A549 (cell line): Measurements from ENCODE around the gene IFT57. TPM values are rescaled to one million over a fixed set of nuclear protein-coding genes. Genes with fewer than 3 reads are reported as not detected.

ENCODE experiments used
- ATAC-seq, 2 experiments: fragments of 200-7000 bp in 1 of 2; fragments of >200 bp in 1 of 2; cut with Nextera tagmentation in 1 of 2; cut with Tn5 transposase in 1 of 2; 3 replicates each; pipeline versions ENCODE4 v1.8.0 to v1.9.1; 2018 to 2020; ENCODE audit warnings: mild to moderate bottlenecking in 1 of 2, moderate library complexity in 1 of 2
- CTCF ChIA-PET: fragments of 300-600 bp; sonication (Branson Sonifier 250); formaldehyde crosslinking; extraction: SDS; loops from one replicate; lab custom pipeline; 2021; ENCODE audit warnings: antibody characterized with exemption, inconsistent platforms; lab: Yijun Ruan, JAX
- POLR2A ChIA-PET: fragments of 350-600 bp; formaldehyde crosslinking; extraction: SDS; loops from one replicate; lab custom pipeline; 2021; ENCODE audit warnings: antibody characterized with exemption, inconsistent platforms; lab: Yijun Ruan, JAX
- DNase-seq, 2 experiments: peaks; one replicate each; pipeline versions ENCODE4 v3.0.0 to v3.0.0-alpha.2; 2011 to 2016; ENCODE audit warnings: low read depth in 1 of 2, low spot score in 1 of 2
- FAIRE-seq: peaks from 2 replicates; lab custom pipeline; 2011; peaks lifted over from hg19 to GRCh38; lab: Jason Lieb, UNC
- H3K27ac ChIP-seq, 2 experiments: fragments of >200 bp; sonication (Bioruptor Twin); formaldehyde crosslinking; 3 replicates each; pipeline ENCODE4 v1.5.1; 2016 to 2017
- H3K4me1 ChIP-seq: fragments of >200 bp; sonication (Bioruptor Twin); formaldehyde crosslinking; 3 replicates; pipeline ENCODE4 v1.6.1; 2016
- H3K4me2 ChIP-seq: fragments of >200 bp; sonication (Bioruptor Twin); formaldehyde crosslinking; 3 replicates; pipeline ENCODE4 v1.6.1; 2016
- H3K4me3 ChIP-seq: fragments of >200 bp; sonication (Bioruptor Twin); formaldehyde crosslinking; 3 replicates; pipeline ENCODE4 v1.5.1; 2016
- H3K9me3 ChIP-seq: fragments of >200 bp; sonication (Bioruptor Twin); formaldehyde crosslinking; 3 replicates; pipeline ENCODE4 v1.6.1; 2016
- BCL3 ChIP-seq: fragments of >200 bp; sonication (Bioruptor Twin); formaldehyde crosslinking; IDR thresholded peaks from 3 replicates; pipeline ENCODE4 v1.6.1; 2016
- BHLHE40 ChIP-seq: IDR thresholded peaks from 2 replicates; pipeline ENCODE4 v1.6.1; 2012; ENCODE audit warnings: low read depth, low read length, inconsistent platforms
- CBX2 ChIP-seq: fragments of 200-600 bp; sonication (generic); IDR thresholded peaks from 2 replicates; pipeline ENCODE4 v1.6.1; 2016; ENCODE audit warnings: low read depth, mild to moderate bottlenecking, borderline replicate concordance
- CBX8 ChIP-seq: fragments of 200-600 bp; sonication (generic); IDR thresholded peaks from 2 replicates; pipeline ENCODE4 v1.6.1; 2016
- CEBPB ChIP-seq, 2 experiments: fragments of >200 bp in 1 of 2; sonication (Bioruptor Twin) in 1 of 2; formaldehyde crosslinking in 1 of 2; IDR thresholded peaks; 2 replicates each; pipeline ENCODE4 v1.6.1; 2012 to 2016
- CHD2 ChIP-seq: fragments of 150-350 bp; IDR thresholded peaks from 2 replicates; pipeline ENCODE4 v1.6.1; 2014; ENCODE audit warnings: low read length; ENCODE audit not compliant: partially characterized antibody
- CHD4 ChIP-seq: fragments of 200-600 bp; sonication (generic); IDR thresholded peaks from 2 replicates; pipeline ENCODE4 v1.6.1; 2016; ENCODE audit warnings: antibody characterized with exemption, mild to moderate bottlenecking, borderline replicate concordance
- CTCF ChIP-seq: fragments of >200 bp; sonication (Bioruptor Twin); formaldehyde crosslinking; IDR thresholded peaks from 3 replicates; pipeline ENCODE4 v1.5.1; 2016
- EHF ChIP-seq: fragments of 250-450 bp; sonication (Bioruptor Pico); IDR thresholded peaks from 2 replicates; pipeline ENCODE4 v1.5.0; 2020; ENCODE audit warnings: mild to moderate bottlenecking
- EHMT2 ChIP-seq: fragments of 200-600 bp; sonication (generic); IDR thresholded peaks from 2 replicates; pipeline ENCODE4 v1.6.1; 2016; ENCODE audit warnings: antibody characterized with exemption, low read depth, mild to moderate bottlenecking, moderate library complexity
- EP300 ChIP-seq, 2 experiments: fragments of >200 bp; sonication (Bioruptor Twin); formaldehyde crosslinking; IDR thresholded peaks; 2 replicates in 1 of 2; 3 replicates in 1 of 2; pipeline ENCODE4 v1.6.1; 2016 to 2017
- ESRRA ChIP-seq: fragments of 150-350 bp; IDR thresholded peaks from 2 replicates; pipeline ENCODE4 v1.6.1; 2014; ENCODE audit warnings: mild to moderate bottlenecking, low read length, borderline replicate concordance
- FOXS1 ChIP-seq: fragments of 250-450 bp; sonication (Bioruptor Pico); IDR thresholded peaks from 2 replicates; pipeline ENCODE4 v1.5.0; 2020; ENCODE audit warnings: mild to moderate bottlenecking, moderate library complexity
- HDAC2 ChIP-seq: fragments of 200-600 bp; sonication (generic); IDR thresholded peaks from 2 replicates; pipeline ENCODE4 v1.6.1; 2016
- HMGXB4 ChIP-seq: fragments of 250-450 bp; sonication (Bioruptor Pico); IDR thresholded peaks from 2 replicates; pipeline ENCODE4 v1.5.0; 2021; ENCODE audit warnings: mild to moderate bottlenecking, moderate library complexity, borderline replicate concordance
- HOXA7 ChIP-seq: fragments of 250-450 bp; sonication (Bioruptor Pico); IDR thresholded peaks from 2 replicates; pipeline ENCODE4 v1.5.0; 2020; ENCODE audit warnings: mild to moderate bottlenecking, moderate library complexity
- HOXB13 ChIP-seq: fragments of 250-450 bp; sonication (Bioruptor Pico); IDR thresholded peaks from 2 replicates; pipeline ENCODE4 v1.5.0; 2020; ENCODE audit warnings: low read depth, mild to moderate bottlenecking, moderate library complexity
- JUN ChIP-seq, 2 experiments: fragments of >200 bp; sonication (Bioruptor Twin); formaldehyde crosslinking; IDR thresholded peaks; 2 replicates in 1 of 2; 3 replicates in 1 of 2; pipeline ENCODE4 v1.6.1; 2016 to 2017
- JUNB ChIP-seq: fragments of >200 bp; sonication (Bioruptor Twin); formaldehyde crosslinking; IDR thresholded peaks from 2 replicates; pipeline ENCODE4 v1.6.1; 2016
- KDM1A ChIP-seq: fragments of 200-600 bp; sonication (generic); IDR thresholded peaks from 2 replicates; pipeline ENCODE4 v1.6.1; 2016; ENCODE audit warnings: low read depth, mild to moderate bottlenecking
- KDM5A ChIP-seq: fragments of 200-600 bp; sonication (generic); IDR thresholded peaks from 2 replicates; pipeline ENCODE4 v1.6.1; 2016; ENCODE audit warnings: antibody characterized with exemption, mild to moderate bottlenecking
- MAFK ChIP-seq: fragments of 450-650 bp; IDR thresholded peaks from 2 replicates; pipeline ENCODE4 v1.6.1; 2014; ENCODE audit not compliant: partially characterized antibody
- MAZ ChIP-seq: fragments of 150-350 bp; IDR thresholded peaks from 2 replicates; pipeline ENCODE4 v1.6.1; 2014; ENCODE audit warnings: antibody characterized with exemption, low read depth, low read length, borderline replicate concordance
- PHF8 ChIP-seq: fragments of 200-600 bp; sonication (generic); IDR thresholded peaks from 2 replicates; pipeline ENCODE4 v1.6.1; 2016; ENCODE audit warnings: low read depth, mild to moderate bottlenecking, antibody characterized with exemption, moderate library complexity, borderline replicate concordance
- RARB ChIP-seq: fragments of 250-450 bp; sonication (Bioruptor Pico); IDR thresholded peaks from 2 replicates; pipeline ENCODE4 v1.8.0; 2021; ENCODE audit warnings: mild to moderate bottlenecking, moderate library complexity
- RCOR1 ChIP-seq: fragments of 150-350 bp; IDR thresholded peaks from 2 replicates; pipeline ENCODE4 v1.6.1; 2014; ENCODE audit warnings: antibody characterized with exemption, low read length, low read depth
- SREBF2 ChIP-seq: fragments of 450-650 bp; IDR thresholded peaks from 2 replicates; pipeline ENCODE4 v1.6.1; 2014; ENCODE audit warnings: mild to moderate bottlenecking, moderate library complexity
- TFCP2L1 ChIP-seq: fragments of 250-450 bp; sonication (Bioruptor Pico); IDR thresholded peaks from 2 replicates; pipeline ENCODE4 v1.5.0; 2021; ENCODE audit warnings: mild to moderate bottlenecking
- ZC3H11A ChIP-seq: fragments of 450-650 bp; IDR thresholded peaks from 2 replicates; pipeline ENCODE4 v1.6.1; 2014; ENCODE audit warnings: antibody characterized with exemption, mild to moderate bottlenecking
- ZFP36 ChIP-seq: fragments of 450-650 bp; IDR thresholded peaks from 2 replicates; pipeline ENCODE4 v1.6.1; 2014; ENCODE audit warnings: borderline replicate concordance; ENCODE audit not compliant: partially characterized antibody
- WGBS: methylation state at CpG from one replicate; pipeline ENCODE4 v1.1.6; 2017; ENCODE audit errors: missing lambda C conversion rate; 5-methylcytosine and 5-hydroxymethylcytosine counted together
- polyA plus RNA-seq, 4 experiments: library from polyadenylated mRNA; depleted of rRNA in 3 of 4; stranded (reverse); fragments of >200 nt; fragmentation: RNase III in 1 of 4; extraction: RNeasy Plus Mini Kit Qiagen cat#74134 plus additional on column Dnase treatment in 1 of 4; gene quantifications; 2 replicates in 3 of 4; 3 replicates in 1 of 4; pipeline ENCODE4 v1.2.3, GENCODE V29; 2011 to 2017

Gene IFT57
- polyA plus RNA-seq, 2 of the 4 experiments (the other 2 are of a cell fraction) = 39.1 to 59.2 TPM

DNA sequence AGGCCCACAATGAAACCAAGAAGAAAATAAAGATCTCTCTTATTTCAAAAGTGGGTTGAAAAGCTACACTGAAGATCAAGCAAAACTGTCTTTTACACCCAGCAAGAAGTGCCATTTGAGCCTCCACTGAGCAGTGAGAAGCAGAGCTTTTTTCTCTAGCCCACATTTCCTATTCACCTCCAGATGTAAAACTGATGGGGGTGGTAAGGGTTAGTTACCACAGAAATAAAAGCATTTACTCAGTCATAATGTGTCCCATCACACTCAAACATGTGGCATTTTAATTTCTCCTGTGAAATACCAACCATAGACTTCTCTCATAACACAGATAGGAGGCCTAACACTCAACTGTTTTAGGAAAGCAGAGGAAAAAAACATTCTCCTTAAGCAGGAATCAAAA, 21.0 kb downstream of the IFT57 start:
- ChIA-PET POLR2A (no interaction called here), CTCF (no interaction called here)
- DNase-seq (no peak), ATAC-seq (no peak), FAIRE-seq (no peak)
- H3K4me2 ChIP-seq = no peak overlapping the region
- no peak for TF ChIP-seq FOXS1 (CRISPR knock-in tag)
- no peak for TF ChIP-seq EP300 (IDR thresholded peaks at IDR 0.05)
- TF ChIP-seq CTCF = no peak
- TF ChIP-seq CBX8 = no peak
- TF ChIP-seq ZC3H11A = no peak
- no peak for TF ChIP-seq HOXB13
- TF ChIP-seq, all 56 proteins: peak for 0
- no peak overlapping the region for H3K4me3 ChIP-seq
- no peaks in the 10 kb centered on the region for H3K4me1 ChIP-seq
- H3K9me3 ChIP-seq = no peaks in the 10 kb centered on the region
- H3K27ac ChIP-seq = no peak overlapping the region

GRCh38 chr3:108200578-108200977, 21.6 kb downstream of the IFT57 start:
- DNase-seq (no peak), FAIRE-seq (no peak), ATAC-seq (no peak)
- TF ChIP-seq PHF8 = no peak
- no peak for TF ChIP-seq CHD2
- no peak for TF ChIP-seq CBX2
- no peak for TF ChIP-seq MAFK
- no peak for TF ChIP-seq KDM5A
- no peak for TF ChIP-seq ESRRA
- TF ChIP-seq BHLHE40 = no peak
- TF ChIP-seq CEBPB (IDR thresholded peaks at IDR 0.05) = no peak
- TF ChIP-seq HDAC2 = no peak
- TF ChIP-seq JUNB = no peak
- no peak for TF ChIP-seq HOXA7 (CRISPR knock-in tag)
- no peak for TF ChIP-seq RARB (CRISPR knock-in tag)
- no peak for TF ChIP-seq ZC3H11A
- 85% methylated on average over 1 of the region's 1 CpG for WGBS
- no peak overlapping the region for H3K4me3 ChIP-seq
- H3K9me3 ChIP-seq = no peaks in the 10 kb centered on the region
- H3K4me1 ChIP-seq = no peaks in the 10 kb centered on the region
- CTCF ChIA-PET = interaction anchor here (0.8 kb wide), 1 partner anchor 277 kb away, joined by 3 read pairs; no protein-coding TSS in a partner anchor
- H3K27ac ChIP-seq = no peak overlapping the region
- no peak overlapping the region for H3K4me2 ChIP-seq
- POLR2A ChIA-PET = no interaction called here

DNA sequence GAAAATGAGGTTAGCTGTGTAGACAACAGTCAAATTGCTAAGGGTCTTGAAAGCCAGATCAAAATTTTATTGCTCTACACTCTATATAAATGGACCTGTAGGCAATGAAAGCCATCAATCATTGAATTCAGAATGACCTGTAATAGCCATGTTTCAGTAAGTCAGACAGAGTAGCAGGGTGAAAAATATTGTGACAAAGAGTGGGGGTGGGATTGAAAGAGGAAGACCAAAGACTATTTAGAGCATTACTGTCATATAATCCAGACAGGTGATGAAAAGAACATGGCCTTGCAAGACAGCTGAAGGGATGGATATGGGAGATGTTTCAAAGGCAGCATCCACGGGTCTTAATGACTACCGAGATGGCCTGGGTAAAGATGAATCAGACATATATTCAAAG, 22.2 kb downstream of the IFT57 start:
- DNase-seq (no peak), FAIRE-seq (no peak), ATAC-seq (no peak)
- Histone ChIP-seq H3K27ac (no peak overlapping the region), H3K4me2 (no peak overlapping the region), H3K4me1 (no peaks in the 10 kb centered on the region), H3K4me3 (no peak overlapping the region), H3K9me3 (no peaks in the 10 kb centered on the region)
- CTCF ChIA-PET = interaction anchor here (0.8 kb wide), 1 partner anchor 278 kb away, joined by 3 read pairs; no protein-coding TSS in a partner anchor
- TF ChIP-seq CEBPB (IDR thresholded peaks at IDR 0.05) (no peak), ZC3H11A (no peak), SREBF2 (no peak), MAZ (no peak), CHD2 (no peak), EHF (CRISPR knock-in tag) (no peak), RARB (CRISPR knock-in tag) (no peak), HMGXB4 (CRISPR knock-in tag) (no peak), FOXS1 (CRISPR knock-in tag) (no peak), HOXA7 (CRISPR knock-in tag) (no peak), BCL3 (no peak), ZFP36 (no peak), RCOR1 (no peak), CHD4 (no peak), TFCP2L1 (CRISPR knock-in tag) (no peak), KDM1A (no peak), HOXB13 (no peak), EHMT2 (no peak), JUN (IDR thresholded peaks at IDR 0.05) (no peak)
- POLR2A ChIA-PET = no interaction called here
- 88% methylated on average over 2 of the region's 2 CpGs for WGBS
